PC-9 (cell line): ENCODE measurements around the gene PBX2.

ENCODE experiments used
- EZH2 ChIP-seq: fragments of 200-600 bp; sonication (generic); IDR thresholded peaks from 2 replicates; pipeline ENCODE4 v1.8.0; 2017; ENCODE audit warnings: antibody characterized with exemption, low read depth
- TF ChIP-seq, protein P1 (sequence below): fragments of 200-600 bp; sonication (generic); conservative IDR thresholded peaks from 2 replicates; pipeline ENCODE4 v1.6.1; 2017; ENCODE audit warnings: mixed run types, antibody characterized with exemption, mild to moderate bottlenecking, moderate library complexity

DNA sequence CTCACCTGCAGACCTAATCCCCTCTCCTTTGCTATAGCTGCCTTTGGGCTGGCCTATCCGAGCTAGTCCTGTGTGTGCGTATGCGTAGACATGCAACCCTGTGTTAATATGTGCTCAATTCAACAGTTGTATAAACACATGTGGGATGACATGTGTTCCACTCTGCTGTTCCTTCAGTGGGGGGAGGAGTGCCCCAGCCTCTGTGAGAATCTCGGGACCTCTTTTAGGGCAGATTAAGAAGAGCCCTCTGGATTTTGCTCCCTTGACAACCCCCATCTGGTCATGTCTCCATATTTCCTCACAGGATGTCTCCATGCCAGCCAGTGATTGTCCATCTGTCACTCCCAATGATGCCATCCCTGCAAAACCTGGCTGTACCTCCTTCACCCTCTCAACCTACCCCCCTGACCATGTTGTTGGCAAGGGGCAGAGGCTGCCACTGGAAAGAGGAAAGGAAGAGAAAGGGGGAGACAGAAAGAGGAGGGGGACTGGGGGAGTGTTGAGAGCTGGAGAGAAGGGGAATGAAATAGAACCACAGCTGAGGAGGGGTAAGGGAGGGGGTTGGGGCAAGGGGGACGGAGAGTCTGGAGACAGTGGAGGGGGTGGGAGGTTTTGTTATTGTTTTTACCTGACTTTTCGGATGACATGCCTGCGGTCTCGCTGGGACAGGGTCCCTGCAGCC lies 38.7 kb downstream of the PBX2 start:
- TF ChIP-seq, protein P1, sequence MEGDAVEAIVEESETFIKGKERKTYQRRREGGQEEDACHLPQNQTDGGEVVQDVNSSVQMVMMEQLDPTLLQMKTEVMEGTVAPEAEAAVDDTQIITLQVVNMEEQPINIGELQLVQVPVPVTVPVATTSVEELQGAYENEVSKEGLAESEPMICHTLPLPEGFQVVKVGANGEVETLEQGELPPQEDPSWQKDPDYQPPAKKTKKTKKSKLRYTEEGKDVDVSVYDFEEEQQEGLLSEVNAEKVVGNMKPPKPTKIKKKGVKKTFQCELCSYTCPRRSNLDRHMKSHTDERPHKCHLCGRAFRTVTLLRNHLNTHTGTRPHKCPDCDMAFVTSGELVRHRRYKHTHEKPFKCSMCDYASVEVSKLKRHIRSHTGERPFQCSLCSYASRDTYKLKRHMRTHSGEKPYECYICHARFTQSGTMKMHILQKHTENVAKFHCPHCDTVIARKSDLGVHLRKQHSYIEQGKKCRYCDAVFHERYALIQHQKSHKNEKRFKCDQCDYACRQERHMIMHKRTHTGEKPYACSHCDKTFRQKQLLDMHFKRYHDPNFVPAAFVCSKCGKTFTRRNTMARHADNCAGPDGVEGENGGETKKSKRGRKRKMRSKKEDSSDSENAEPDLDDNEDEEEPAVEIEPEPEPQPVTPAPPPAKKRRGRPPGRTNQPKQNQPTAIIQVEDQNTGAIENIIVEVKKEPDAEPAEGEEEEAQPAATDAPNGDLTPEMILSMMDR: no peak
- TF ChIP-seq EZH2: no peak
